ENCODE measurements around the gene FRMD4B. TPM values are rescaled to one million over a fixed set of nuclear protein-coding genes. Genes with fewer than 3 reads are reported as not detected.

FRMD4B gene
- total and polyA plus RNA-seq, 10 of the 15 experiments (the other 5 are each of a cell fraction or from before 2014, with no cell fraction given) = 3.9 to 11.4 (median 8.0) TPM

GRCh38 chr3:69259125-69259524 lies 126.8 kb downstream of the FRMD4B start:
- ChIA-PET SMC1A (ENCODE audit: uncharacterized antibody, unreplicated experiment) (no interaction called here), CTCF (no interaction called here)
- BruUV-seq (replicated peaks) = no TSS peak

More at GRCh38 chr3:69259125-69259524, 126.8 kb downstream of the FRMD4B start:
- FAIRE-seq = no peak
- Histone ChIP-seq H3K4me2 (ENCODE audit: control insufficient read depth, insufficient read depth) (no peak overlapping the region), H4K20me1 (ENCODE audit: control insufficient read depth, insufficient read depth) (no peaks in the 10 kb centered on the region), H3K79me2 (ENCODE audit: control insufficient read depth, insufficient read depth, low read length) (no peaks in the 10 kb centered on the region), H3K36me3 (ENCODE audit: control insufficient read depth in 2 of 2, insufficient read depth in 2 of 2, low read length in 1 of 2) (no peaks in the 10 kb centered on the region), H3K4me3 (no peak overlapping the region), H3K9ac (ENCODE audit: control insufficient read depth, insufficient read depth, low read length) (no peak overlapping the region), H3K27me3 (replicated peaks in 1 of 2; ENCODE audit: control insufficient read depth in 2 of 2, insufficient read depth in 2 of 2, low read length in 1 of 2) (no peaks in the 10 kb centered on the region; a peak in 2 of 4 replicates), H3K27ac (ENCODE audit: control insufficient read depth, insufficient read depth) (no peak overlapping the region), H3K9me3 (replicated peaks; ENCODE audit: control insufficient read depth, insufficient read depth, low read length) (no peaks in the 10 kb centered on the region; the same call in 2 of the 3 replicates), H3K4me1 (ENCODE audit: control insufficient read depth, insufficient read depth, low read length) (no peaks in the 10 kb centered on the region), H2AFZ (ENCODE audit: control insufficient read depth, low read depth, low read length) (no peak overlapping the region)
- intact Hi-C loops (cut with micrococcal nuclease; ENCODE audit: unreplicated experiment) = no loop called here
- ChIA-PET RAD21 (ENCODE audit: unreplicated experiment) (interaction anchor here (1.0 kb wide), 1 partner anchor 52 kb away, joined by 3 read pairs; no protein-coding TSS in a partner anchor), POLR2A (no interaction called here)
- no peak for DNase-seq (ENCODE audit: low read depth, low spot score)
- no peak for TF ChIP-seq TCF3 (IDR thresholded peaks at IDR 0.05; ENCODE audit: borderline replicate concordance, insufficient read depth, low read depth, low read length)
- TF ChIP-seq HDGF (IDR thresholded peaks at IDR 0.05) = no peak
- no peak for TF ChIP-seq MEF2B (IDR thresholded peaks at IDR 0.05; ENCODE audit: partially characterized antibody, poor library complexity, severe bottlenecking)
- no peak for TF ChIP-seq FOS (IDR thresholded peaks at IDR 0.05; ENCODE audit: borderline replicate concordance, extremely low read depth, insufficient read length)
- TF ChIP-seq BCL11A (IDR thresholded peaks at IDR 0.05; ENCODE audit: low read depth, low read length) = no peak
- TF ChIP-seq RAD51 (IDR thresholded peaks at IDR 0.05) = no peak
- TF ChIP-seq BHLHE40 (IDR thresholded peaks at IDR 0.05; ENCODE audit: borderline replicate concordance in 1 of 2, low read depth in 2 of 2, low read length in 1 of 2) = no peak
- TF ChIP-seq IKZF2 (IDR thresholded peaks at IDR 0.05) = no peak
- no peak for TF ChIP-seq NKRF (conservative IDR thresholded peaks at IDR 0.05)
- TF ChIP-seq ZBED1 (IDR thresholded peaks at IDR 0.05; ENCODE audit: borderline replicate concordance) = no peak
- 64% methylated on average over 9 of the region's 9 CpGs for WGBS (ENCODE audit: insufficient coverage, insufficient replicate concordance, low lambda C conversion rate, missing lambda C conversion rate)
- in situ Hi-C loops (cut with MboI) = no loop called here
- ATAC-seq = no peak
